WERI-Rb-1 (cell line): ENCODE measurements around the gene CD93.

ENCODE experiments used
- DNase-seq: peaks from one replicate; pipeline ENCODE4 v3.0.0-alpha.2; 2020
- H3K27ac ChIP-seq: fragments of 250-450 bp; sonication (Bioruptor Pico); 2 replicates; pipeline ENCODE4 v1.5.1; 2020; ENCODE audit warnings: mild to moderate bottlenecking, moderate library complexity
- H3K27me3 ChIP-seq: fragments of 250-450 bp; sonication (Bioruptor Pico); 2 replicates; pipeline ENCODE4 v1.5.1; 2021; ENCODE audit warnings: mild to moderate bottlenecking, low read depth, moderate library complexity; ENCODE audit not compliant: insufficient read depth, severe bottlenecking
- H3K36me3 ChIP-seq: fragments of 250-450 bp; sonication (Bioruptor Pico); 2 replicates; pipeline ENCODE4 v1.5.1; 2020; ENCODE audit warnings: mild to moderate bottlenecking, moderate library complexity
- H3K4me3 ChIP-seq: 2 replicates; pipeline ENCODE4 v1.5.1; 2011; ENCODE audit warnings: low read depth, mild to moderate bottlenecking, control low read depth, low read length
- H3K9me3 ChIP-seq: fragments of 250-450 bp; sonication (Bioruptor Pico); 2 replicates; pipeline ENCODE4 v1.5.1; 2021; ENCODE audit warnings: mild to moderate bottlenecking, moderate library complexity; ENCODE audit not compliant: severe bottlenecking
- CTCF ChIP-seq: IDR thresholded peaks from 2 replicates; pipeline ENCODE4 v1.5.1; 2011; ENCODE audit warnings: low read depth, mild to moderate bottlenecking, control low read depth, inconsistent platforms, low read length

The CD93 gene

GRCh38 chr20:23094927-23095326 is 8.8 kb upstream of the CD93 start:
- Histone ChIP-seq H3K27me3 (no peaks in the 10 kb centered on the region), H3K9me3 (no peaks in the 10 kb centered on the region), H3K4me3 (no peak overlapping the region), H3K27ac (no peak overlapping the region), H3K36me3 (no peaks in the 10 kb centered on the region)
- no peak for DNase-seq
- TF ChIP-seq CTCF: no peak

- Histone ChIP-seq H3K9me3 (no peaks in the 10 kb centered on the region), H3K27ac (no peak overlapping the region), H3K36me3 (no peaks in the 10 kb centered on the region), H3K4me3 (no peak overlapping the region), H3K27me3 (no peaks in the 10 kb centered on the region)
- no peak for DNase-seq
- no peak for TF ChIP-seq CTCF
Observed at GRCh38 chr20:23094213-23094896, 8.2 kb upstream of the CD93 start.

- no peak for DNase-seq
- Histone ChIP-seq H3K27me3 (no peaks in the 10 kb centered on the region), H3K27ac (no peak overlapping the region)
Observed at GRCh38 chr20:23093613-23094012, 7.5 kb upstream of the CD93 start.

GRCh38 chr20:23092861-23093495 is 6.9 kb upstream of the CD93 start:
- TF ChIP-seq CTCF: no peak
- Histone ChIP-seq H3K27me3 (no peaks in the 10 kb centered on the region), H3K9me3 (no peaks in the 10 kb centered on the region), H3K36me3 (no peaks in the 10 kb centered on the region), H3K4me3 (no peak overlapping the region), H3K27ac (no peak overlapping the region)
- no peak for DNase-seq

More at GRCh38 chr20:23093613-23094012, 7.5 kb upstream of the CD93 start:
- TF ChIP-seq CTCF: no peak
- no peak overlapping the region for H3K4me3 ChIP-seq
- no peaks in the 10 kb centered on the region for H3K36me3 ChIP-seq
- H3K9me3 ChIP-seq: no peaks in the 10 kb centered on the region

- Histone ChIP-seq H3K9me3 (no peaks in the 10 kb centered on the region), H3K4me3 (no peak overlapping the region), H3K36me3 (no peaks in the 10 kb centered on the region), H3K27me3 (no peaks in the 10 kb centered on the region), H3K27ac (no peak overlapping the region)
- TF ChIP-seq CTCF: no peak
- no peak for DNase-seq
Observed at GRCh38 chr20:23092384-23092756, 6.2 kb upstream of the CD93 start.
